Measurements from ENCODE around the gene PROM1. TPM values are rescaled to one million over a fixed set of nuclear protein-coding genes. Genes with fewer than 3 reads are reported as not detected.

The PROM1 gene
- total RNA-seq, 1 donor from 2014 or later = 12.4 TPM

GRCh38 chr4:15935504-15936402 lies 148.1 kb downstream of the PROM1 start:
- H3K27ac Mint-ChIP-seq = no peak overlapping the region
- no peaks in the 10 kb centered on the region for H3K9me3 Mint-ChIP-seq
- H3K36me3 Mint-ChIP-seq = no peaks in the 10 kb centered on the region
- no peak for DNase-seq (ENCODE audit: low spot score in 2 of 2, unreplicated experiment in 2 of 2)
- H3K27me3 Mint-ChIP-seq (ENCODE audit: low read depth) = peaks cover 8% of the 10 kb centered on the region
- no peak overlapping the region for H3K4me3 Mint-ChIP-seq
- no peak for TF ChIP-seq CTCF (IDR thresholded peaks at IDR 0.05; ENCODE audit: unreplicated experiment)
- peaks cover 18% of the 10 kb centered on the region for H3K4me1 Mint-ChIP-seq

GRCh38 chr4:15934259-15934658 lies 149.6 kb downstream of the PROM1 start:
- H3K9me3 Mint-ChIP-seq = no peaks in the 10 kb centered on the region
- no peak for TF ChIP-seq CTCF (IDR thresholded peaks at IDR 0.05; ENCODE audit: unreplicated experiment)
- no peak for DNase-seq (ENCODE audit: low spot score in 2 of 2, unreplicated experiment in 2 of 2)
- H3K4me3 Mint-ChIP-seq = no peak overlapping the region
- H3K27ac Mint-ChIP-seq = no peak overlapping the region
- peaks cover 18% of the 10 kb centered on the region for H3K4me1 Mint-ChIP-seq
- H3K36me3 Mint-ChIP-seq = no peaks in the 10 kb centered on the region
- peaks cover 12% of the 10 kb centered on the region for H3K27me3 Mint-ChIP-seq (ENCODE audit: low read depth)

- H3K4me1 Mint-ChIP-seq = peaks cover 8% of the 10 kb centered on the region
- TF ChIP-seq CTCF (IDR thresholded peaks at IDR 0.05; ENCODE audit: unreplicated experiment) = no peak
- H3K9me3 Mint-ChIP-seq = no peaks in the 10 kb centered on the region
- H3K36me3 Mint-ChIP-seq = no peaks in the 10 kb centered on the region
- H3K27ac Mint-ChIP-seq = no peak overlapping the region
- DNase-seq (ENCODE audit: low spot score in 2 of 2, unreplicated experiment in 2 of 2) = no peak
- no peak overlapping the region for H3K4me3 Mint-ChIP-seq
- peaks cover 12% of the 10 kb centered on the region for H3K27me3 Mint-ChIP-seq (ENCODE audit: low read depth)
These were observed 152.2 kb downstream of the PROM1 start for GRCh38 chr4:15931451-15932210.

GRCh38 chr4:15930314-15930713 lies 153.5 kb downstream of the PROM1 start:
- no peak for TF ChIP-seq CTCF (IDR thresholded peaks at IDR 0.05; ENCODE audit: unreplicated experiment)
- peaks cover 5% of the 10 kb centered on the region for H3K4me1 Mint-ChIP-seq

GRCh38 chr4:15929540-15929939 lies 154.3 kb downstream of the PROM1 start:
- no peaks in the 10 kb centered on the region for H3K36me3 Mint-ChIP-seq
- H3K27me3 Mint-ChIP-seq (ENCODE audit: low read depth) = peaks cover 15% of the 10 kb centered on the region
- no peak for TF ChIP-seq CTCF (IDR thresholded peaks at IDR 0.05; ENCODE audit: unreplicated experiment)
- no peaks in the 10 kb centered on the region for H3K9me3 Mint-ChIP-seq
- H3K27ac Mint-ChIP-seq = no peak overlapping the region
- no peak overlapping the region for H3K4me3 Mint-ChIP-seq
- H3K4me1 Mint-ChIP-seq = peaks cover 3% of the 10 kb centered on the region
- no peak for DNase-seq (ENCODE audit: low spot score in 2 of 2, unreplicated experiment in 2 of 2)

More at GRCh38 chr4:15930314-15930713, 153.5 kb downstream of the PROM1 start:
- no peak for DNase-seq (ENCODE audit: low spot score in 2 of 2, unreplicated experiment in 2 of 2)
- Mint-ChIP-seq H3K27ac (no peak overlapping the region), H3K36me3 (no peaks in the 10 kb centered on the region), H3K27me3 (ENCODE audit: low read depth) (peaks cover 14% of the 10 kb centered on the region), H3K9me3 (no peaks in the 10 kb centered on the region), H3K4me3 (no peak overlapping the region)

Measured in mesothelial cell of epicardium (in vitro differentiated cells).